Fibroblast of lung (primary cell): Measurements from ENCODE around the gene FTO. TPM values are rescaled to one million over a fixed set of nuclear protein-coding genes. Genes with fewer than 3 reads are reported as not detected.

Source experiments
- DNase-seq, 2 donors: peaks; one replicate each; pipeline versions ENCODE4 v3.0.0 to v3.0.0-alpha.2; 2010; ENCODE audit warnings: low read depth in 2 of 2
- H2AFZ ChIP-seq: 2 replicates; pipeline ENCODE4 v1.5.1; 2012; ENCODE audit warnings: low read length, control low read depth, inconsistent platforms
- H3K27ac ChIP-seq: 2 replicates; pipeline ENCODE4 v1.5.1; 2011; ENCODE audit warnings: low read length, control low read depth; ENCODE audit not compliant: insufficient read depth
- H3K27me3 ChIP-seq: 2 replicates; pipeline ENCODE4 v1.5.1; 2011; ENCODE audit warnings: mild to moderate bottlenecking, low read length; ENCODE audit not compliant: control insufficient read depth, insufficient read depth
- H3K36me3 ChIP-seq: 2 replicates; pipeline ENCODE4 v1.5.1; 2011; ENCODE audit warnings: low read length; ENCODE audit not compliant: control insufficient read depth, insufficient read depth
- H3K4me1 ChIP-seq: 2 replicates; pipeline ENCODE4 v1.5.1; 2011; ENCODE audit warnings: low read length; ENCODE audit not compliant: control insufficient read depth, insufficient read depth; ENCODE audit errors: extremely low read depth
- H3K4me2 ChIP-seq: 2 replicates; pipeline ENCODE4 v1.5.1; 2011; ENCODE audit warnings: low read length, control low read depth; ENCODE audit not compliant: insufficient read depth; ENCODE audit errors: extremely low read depth
- H3K4me3 ChIP-seq, 4 experiments: fragments of 200-600 bp in 1 of 4; sonication (generic) in 1 of 4; replicated peaks in 1 of 4; 2 replicates each; pipeline ENCODE4 v1.5.1; 2011 to 2016; ENCODE audit warnings: low read length in 4 of 4, low read depth in 3 of 4, mild to moderate bottlenecking in 3 of 4, control low read depth in 2 of 4, inconsistent platforms in 1 of 4, mixed read lengths in 1 of 4; ENCODE audit not compliant: insufficient read depth in 1 of 4; ENCODE audit errors: control extremely low read depth in 1 of 4
- H3K79me2 ChIP-seq: 2 replicates; pipeline ENCODE4 v1.5.1; 2012; ENCODE audit warnings: mild to moderate bottlenecking, low read length, inconsistent platforms; ENCODE audit not compliant: control insufficient read depth, insufficient read depth
- H3K9ac ChIP-seq: 2 replicates; pipeline ENCODE4 v1.5.1; 2011; ENCODE audit warnings: mild to moderate bottlenecking, low read length, control low read depth; ENCODE audit not compliant: insufficient read depth
- H3K9me3 ChIP-seq: 2 replicates; pipeline ENCODE4 v1.5.1; 2012; ENCODE audit warnings: low read depth, low read length; ENCODE audit not compliant: control insufficient read depth, insufficient read depth
- H4K20me1 ChIP-seq: 2 replicates; pipeline ENCODE4 v1.5.1; 2011; ENCODE audit warnings: low read length; ENCODE audit not compliant: control insufficient read depth, insufficient read depth; ENCODE audit errors: extremely low read depth
- CTCF ChIP-seq, 2 donors: IDR thresholded peaks in 1 of 2; conservative IDR thresholded peaks in 1 of 2; 1 replicate in 1 of 2; 2 replicates in 1 of 2; pipeline ENCODE4 v1.5.1; 2011 to 2012; ENCODE audit warnings: low read length in 2 of 2, control low read depth in 1 of 2, inconsistent platforms in 1 of 2, low read depth in 1 of 2, mild to moderate bottlenecking in 1 of 2
- EZH2 ChIP-seq: IDR thresholded peaks from 2 replicates; pipeline ENCODE4 v1.5.1; 2012; ENCODE audit warnings: low read length, control low read depth, mild to moderate bottlenecking; ENCODE audit errors: missing control alignments
- polyA plus RNA-seq, 2 donors: library from polyadenylated mRNA; depleted of rRNA in 1 of 2; stranded (reverse) in 1 of 2; unstranded in 1 of 2; fragments of >200 nt; gene quantifications; 2 replicates each; pipeline ENCODE4 v1.2.1, GENCODE V29; 2011 to 2012; ENCODE audit warnings: missing spikeins in 1 of 2
- total RNA-seq: library from RNA; depleted of rRNA; stranded (reverse); fragments of >200 nt; gene quantifications from 2 replicates; pipeline ENCODE4 v1.2.1, GENCODE V29; 2014

Gene FTO
- total and polyA plus RNA-seq, 2 donors (not counting 1 experiment from before 2014, with no cell fraction given) = 61.1 to 97.6 TPM

DNA sequence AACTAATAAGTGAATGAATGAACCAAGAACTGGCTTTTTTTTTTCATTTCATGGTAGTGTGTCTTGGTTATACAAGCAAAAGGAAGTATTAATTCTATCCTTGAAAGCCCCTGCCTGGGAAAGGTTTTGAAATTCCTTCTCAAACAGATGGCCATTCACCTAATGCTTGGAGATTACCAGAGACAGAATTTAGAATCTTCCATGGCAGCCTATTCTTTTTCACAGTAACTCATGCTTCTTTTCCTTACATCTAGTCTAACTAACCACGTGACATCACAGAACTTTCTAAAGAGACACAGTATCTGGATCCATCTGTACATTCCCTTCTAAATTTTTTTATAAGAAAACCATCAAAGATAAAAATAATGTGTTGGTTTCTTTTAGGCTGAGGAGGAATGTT, 151.6 kb downstream of the FTO start:
- Histone ChIP-seq H3K9me3 (no peaks in the 10 kb centered on the region), H2AFZ (no peak overlapping the region), H4K20me1 (no peaks in the 10 kb centered on the region), H3K36me3 (no peaks in the 10 kb centered on the region), H3K4me2 (no peak overlapping the region), H3K27ac (no peak overlapping the region), H3K27me3 (no peaks in the 10 kb centered on the region), H3K4me3 (no peak overlapping the region), H3K79me2 (no peaks in the 10 kb centered on the region), H3K4me1 (no peaks in the 10 kb centered on the region), H3K9ac (no peak overlapping the region)
- no peak for DNase-seq
- TF ChIP-seq CTCF (conservative IDR thresholded peaks at IDR 0.05 in 1 of 2, IDR thresholded peaks at IDR 0.05 in 1 of 2; ENCODE audit: low read depth in 1 of 2, low read length in 2 of 2) = no peak
- TF ChIP-seq EZH2 = no peak

DNA sequence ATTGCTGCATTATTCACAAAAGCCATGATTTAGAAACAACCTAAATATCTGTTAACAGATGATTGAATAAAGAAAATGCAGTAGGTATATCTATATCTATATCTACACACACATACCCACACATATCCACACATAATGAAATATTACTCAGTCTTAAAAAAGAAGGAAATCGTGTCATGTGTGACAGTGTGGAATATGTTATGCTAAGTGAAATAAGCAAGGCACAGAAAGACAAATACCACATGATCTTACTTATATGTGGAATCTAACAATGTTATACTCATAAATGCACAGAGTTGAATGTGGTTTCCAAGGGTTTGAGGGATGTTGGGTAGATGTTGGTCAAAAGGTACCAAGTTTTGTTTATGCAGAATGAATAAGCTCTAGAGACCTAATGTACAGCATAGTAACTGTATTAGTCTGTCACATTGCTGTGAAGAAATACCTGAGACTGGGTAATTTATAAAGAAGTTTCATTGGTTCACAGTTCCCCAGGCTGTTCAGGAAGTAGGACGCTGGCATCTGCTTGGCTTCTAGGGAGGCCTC, 156.1 kb downstream of the FTO start:
- no peaks in the 10 kb centered on the region for H4K20me1 ChIP-seq
- H3K36me3 ChIP-seq = no peaks in the 10 kb centered on the region
- H3K27ac ChIP-seq = no peak overlapping the region
- no peaks in the 10 kb centered on the region for H3K79me2 ChIP-seq
- no peaks in the 10 kb centered on the region for H3K9me3 ChIP-seq
- TF ChIP-seq CTCF (conservative IDR thresholded peaks at IDR 0.05 in 1 of 2, IDR thresholded peaks at IDR 0.05 in 1 of 2; ENCODE audit: low read depth in 1 of 2, low read length in 2 of 2) = no peak
- TF ChIP-seq EZH2 = no peak
- H3K4me3 ChIP-seq = no peak overlapping the region
- H3K4me1 ChIP-seq = no peaks in the 10 kb centered on the region
- H3K27me3 ChIP-seq = no peaks in the 10 kb centered on the region
- H3K4me2 ChIP-seq = no peak overlapping the region
- no peak overlapping the region for H3K9ac ChIP-seq
- H2AFZ ChIP-seq = no peak overlapping the region
- DNase-seq = no peak

DNA sequence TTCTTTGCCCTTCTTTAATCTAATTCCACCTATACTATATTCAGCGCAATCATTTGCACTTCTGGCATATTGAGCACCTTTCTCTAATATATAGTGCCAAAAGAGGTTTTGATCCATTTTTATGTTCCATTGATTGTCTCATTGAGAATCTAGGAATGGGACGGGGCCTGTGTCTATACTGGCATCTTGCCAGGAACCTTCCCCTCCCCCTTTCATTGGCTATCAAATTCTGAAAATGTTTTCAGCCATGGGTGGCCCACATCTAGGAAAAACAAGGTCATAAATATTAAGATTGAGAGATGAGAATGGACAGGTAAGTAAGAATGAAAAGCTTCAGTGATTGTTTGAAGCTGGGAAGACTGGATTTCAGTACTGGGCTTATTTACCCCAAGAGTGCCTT, 159.9 kb downstream of the FTO start:
- Histone ChIP-seq H3K9ac (no peak overlapping the region), H3K27ac (no peak overlapping the region), H3K4me1 (no peaks in the 10 kb centered on the region), H3K4me2 (no peak overlapping the region), H3K36me3 (no peaks in the 10 kb centered on the region), H4K20me1 (no peaks in the 10 kb centered on the region), H3K79me2 (no peaks in the 10 kb centered on the region), H3K27me3 (no peaks in the 10 kb centered on the region), H2AFZ (no peak overlapping the region), H3K9me3 (no peaks in the 10 kb centered on the region), H3K4me3 (no peak overlapping the region)
- TF ChIP-seq CTCF (conservative IDR thresholded peaks at IDR 0.05 in 1 of 2, IDR thresholded peaks at IDR 0.05 in 1 of 2; ENCODE audit: low read depth in 1 of 2, low read length in 2 of 2) (no peak), EZH2 (no peak)
- DNase-seq = no peak
